Adrenal gland (tissue), 12 donors: ENCODE results near the gene ELF2. TPM values are rescaled to one million over a fixed set of nuclear protein-coding genes. Genes with fewer than 3 reads are reported as not detected.

Experiments
- DNase-seq, 7 donors: peaks; one replicate each; pipeline ENCODE4 v3.0.0-alpha.2; 2019 to 2020
- H3K27ac ChIP-seq, 5 donors: fragments of 200-600 bp; sonication (generic) in 4 of 5; 1 replicate in 3 of 5; 2 replicates in 2 of 5; pipeline versions ENCODE4 v1.5.1 to v1.8.0; 2016 to 2020; ENCODE audit warnings: mild to moderate bottlenecking in 1 of 5
- H3K27me3 ChIP-seq: fragments of 200-600 bp; 2 replicates; pipeline ENCODE4 v1.8.0; 2021
- H3K36me3 ChIP-seq, 2 donors: fragments of 200-600 bp; replicated peaks in 1 of 2; 1 replicate in 1 of 2; 2 replicates in 1 of 2; pipeline versions ENCODE4 v1.5.1 to v1.8.0; 2018 to 2022
- H3K4me1 ChIP-seq, 2 donors: fragments of 200-600 bp; replicated peaks in 1 of 2; 1 replicate in 1 of 2; 2 replicates in 1 of 2; pipeline versions ENCODE4 v1.5.1 to v1.8.0; 2018 to 2021
- H3K4me3 ChIP-seq, 4 donors: fragments of 200-600 bp; sonication (generic) in 3 of 4; one replicate each; pipeline ENCODE4 v1.5.1; 2016 to 2018
- H3K9me3 ChIP-seq, 3 donors: fragments of 200-600 bp; sonication (generic) in 1 of 3; replicated peaks in 1 of 3; 1 replicate in 2 of 3; 2 replicates in 1 of 3; pipeline versions ENCODE4 v1.5.1 to v1.8.0; 2016 to 2021
- POLR2A ChIP-seq, 2 donors: fragments of 450-650 bp; IDR thresholded peaks; one replicate each; pipeline ENCODE4 v1.6.1; 2017; ENCODE audit warnings: antibody characterized with exemption in 2 of 2, mild to moderate bottlenecking in 2 of 2, moderate library complexity in 1 of 2
- WGBS, 4 donors: extraction: QIAGEN DNeasy Blood & Tissue Kit in 2 of 4; methylation state at CpG; one replicate each; pipeline versions ENCODE4 v1.1.5 to v1.1.7; 2013 to 2017; 5-methylcytosine and 5-hydroxymethylcytosine counted together
- intact Hi-C, 2 donors: fragments of 100-400 bp; cut with DNase I; formaldehyde crosslinking; loops; one replicate each; pipeline versions ENCODE4 v1.14.1 to v1.15.0; 2022 to 2023
- polyA plus RNA-seq, 3 donors: library from polyadenylated mRNA; stranded (reverse); fragments of 200-250 nt in 2 of 3; fragments of 350-450 nt in 1 of 3; fragmentation: Illumina TruSeq in 1 of 3; extraction: RNeasy Lipid Tissue Mini Kit (QIAGEN cat#74804) in 1 of 3; gene quantifications; one replicate each; pipeline ENCODE4 v1.2.3, GENCODE V29; 2013 to 2014
- total RNA-seq, 9 donors: library from RNA; depleted of rRNA in 4 of 9; stranded (reverse); fragments of >200 nt in 4 of 9; fragments of 120-200 nt in 1 of 9; fragmentation: NEBNext Ultra II Directional in 1 of 9; extraction: Animal tissue kit (Norgen Biotek cat#: 25700) in 1 of 9; gene quantifications; one replicate each; pipeline versions ENCODE4 v1.1.0 to v1.2.4, GENCODE V29; 2013 to 2023
- TF ChIP-seq, protein P1 (sequence below), 6 experiments: fragments of 450-650 bp in 4 of 6; fragments of 200-600 bp in 2 of 6; sonication (generic) in 1 of 6; IDR thresholded peaks; 1 replicate in 5 of 6; 2 replicates in 1 of 6; pipeline versions ENCODE4 v1.5.1 to v1.8.0; 2016 to 2021; ENCODE audit warnings: antibody characterized with exemption in 6 of 6, mild to moderate bottlenecking in 2 of 6, moderate library complexity in 1 of 6
- donor health status: healthy with polysubstance abuse.
- donor health status: Bipolar disorder and iron deficiency.
- donor health status: DM: yes; HTN: yes; CAD: no.
- donor health status: DM: no; HTN: no; CAD: no.
- donor health status: DM: no; HTN: no; CAD: no.
- donor health status: DM: yes; HTN: yes; CAD: no.

ELF2 gene
- total and polyA plus RNA-seq, 12 donors = 14.0 to 54.4 (median 26.6) TPM

GRCh38 chr4:139196462-139196861 lies 19.4 kb upstream of the ELF2 start:
- Histone ChIP-seq H3K27ac (no peak overlapping the region), H3K4me1 (no peaks in the 10 kb centered on the region), H3K27me3 (no peaks in the 10 kb centered on the region), H3K36me3 (no peaks in the 10 kb centered on the region), H3K9me3 (no peaks in the 10 kb centered on the region), H3K4me3 (no peak overlapping the region)
- 58 to 98% (median 81%) methylated on average over 2 to 3 of the region's 3 CpGs for WGBS, 4 donors
- DNase-seq = no peak
- intact Hi-C loops = no loop called here
- no peak for TF ChIP-seq POLR2A (IDR thresholded peaks at IDR 0.05)
- TF ChIP-seq, protein P1, sequence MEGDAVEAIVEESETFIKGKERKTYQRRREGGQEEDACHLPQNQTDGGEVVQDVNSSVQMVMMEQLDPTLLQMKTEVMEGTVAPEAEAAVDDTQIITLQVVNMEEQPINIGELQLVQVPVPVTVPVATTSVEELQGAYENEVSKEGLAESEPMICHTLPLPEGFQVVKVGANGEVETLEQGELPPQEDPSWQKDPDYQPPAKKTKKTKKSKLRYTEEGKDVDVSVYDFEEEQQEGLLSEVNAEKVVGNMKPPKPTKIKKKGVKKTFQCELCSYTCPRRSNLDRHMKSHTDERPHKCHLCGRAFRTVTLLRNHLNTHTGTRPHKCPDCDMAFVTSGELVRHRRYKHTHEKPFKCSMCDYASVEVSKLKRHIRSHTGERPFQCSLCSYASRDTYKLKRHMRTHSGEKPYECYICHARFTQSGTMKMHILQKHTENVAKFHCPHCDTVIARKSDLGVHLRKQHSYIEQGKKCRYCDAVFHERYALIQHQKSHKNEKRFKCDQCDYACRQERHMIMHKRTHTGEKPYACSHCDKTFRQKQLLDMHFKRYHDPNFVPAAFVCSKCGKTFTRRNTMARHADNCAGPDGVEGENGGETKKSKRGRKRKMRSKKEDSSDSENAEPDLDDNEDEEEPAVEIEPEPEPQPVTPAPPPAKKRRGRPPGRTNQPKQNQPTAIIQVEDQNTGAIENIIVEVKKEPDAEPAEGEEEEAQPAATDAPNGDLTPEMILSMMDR (IDR thresholded peaks at IDR 0.05) = no peak

DNA sequence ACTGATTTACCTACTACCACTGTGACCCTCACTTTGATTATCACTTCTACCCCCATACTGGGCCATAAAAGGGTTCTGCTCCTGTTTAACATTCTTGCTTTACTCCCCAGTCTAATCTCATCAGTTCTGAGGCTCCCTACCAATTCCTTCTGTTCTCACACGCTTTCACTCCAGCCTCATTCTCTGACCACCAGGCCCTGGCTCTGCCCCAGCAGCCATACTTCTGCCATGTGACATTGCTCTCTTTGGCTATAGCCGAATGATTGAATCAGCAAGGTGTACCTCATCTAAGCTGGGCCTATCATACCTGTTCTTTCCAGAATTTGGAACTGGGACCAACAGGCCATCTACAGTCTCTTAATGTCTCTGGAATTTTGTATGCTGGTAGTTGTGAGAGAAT lies 14.4 kb upstream of the ELF2 start:
- H3K36me3 ChIP-seq = no peaks in the 10 kb centered on the region
- intact Hi-C loops = no loop called here
- no peak for TF ChIP-seq POLR2A (IDR thresholded peaks at IDR 0.05)
- TF ChIP-seq, protein P1 (IDR thresholded peaks at IDR 0.05) = no peak
- no peaks in the 10 kb centered on the region for H3K27me3 ChIP-seq
- WGBS, 4 donors = 81 to 88% (median 82%) methylated on average over 2 of the region's 2 CpGs
- no peaks in the 10 kb centered on the region for H3K4me1 ChIP-seq
- no peak overlapping the region for H3K27ac ChIP-seq
- no peak overlapping the region for H3K4me3 ChIP-seq
- no peaks in the 10 kb centered on the region for H3K9me3 ChIP-seq
- no peak for DNase-seq

DNA sequence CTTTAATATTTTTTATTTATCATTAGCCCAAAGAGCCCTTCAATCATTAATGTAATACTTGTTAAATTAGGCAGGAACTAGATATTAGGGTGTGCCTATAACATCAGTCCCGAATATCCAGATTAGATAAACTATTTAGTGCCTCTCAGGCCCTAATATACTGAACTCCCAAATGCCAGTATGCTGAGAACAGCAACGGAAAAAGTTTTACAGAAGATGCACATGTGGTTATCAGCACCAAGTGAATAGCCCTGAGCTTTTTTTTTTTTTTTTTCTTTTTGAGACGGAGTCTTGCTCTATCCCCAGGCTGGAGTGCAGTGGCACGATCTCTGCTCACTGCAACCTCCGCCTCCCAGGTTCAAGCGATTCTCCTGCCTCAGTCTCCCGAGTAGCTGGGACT lies 13.0 kb upstream of the ELF2 start:
- intact Hi-C loops = loop anchor here in 1 of 2 donors (10.0 kb wide), 1 partner anchor 95 kb away; the partner anchor contains the start of gene MGARP
- no peaks in the 10 kb centered on the region for H3K9me3 ChIP-seq
- no peak for DNase-seq
- TF ChIP-seq, protein P1 (IDR thresholded peaks at IDR 0.05) = no peak
- TF ChIP-seq POLR2A (IDR thresholded peaks at IDR 0.05) = no peak
- no peak overlapping the region for H3K4me3 ChIP-seq
- WGBS, 4 donors = 89 to 93% (median 91%) methylated on average over 7 of the region's 7 CpGs
- no peaks in the 10 kb centered on the region for H3K27me3 ChIP-seq
- H3K27ac ChIP-seq = no peak overlapping the region
- no peaks in the 10 kb centered on the region for H3K4me1 ChIP-seq
- H3K36me3 ChIP-seq = no peaks in the 10 kb centered on the region

DNA sequence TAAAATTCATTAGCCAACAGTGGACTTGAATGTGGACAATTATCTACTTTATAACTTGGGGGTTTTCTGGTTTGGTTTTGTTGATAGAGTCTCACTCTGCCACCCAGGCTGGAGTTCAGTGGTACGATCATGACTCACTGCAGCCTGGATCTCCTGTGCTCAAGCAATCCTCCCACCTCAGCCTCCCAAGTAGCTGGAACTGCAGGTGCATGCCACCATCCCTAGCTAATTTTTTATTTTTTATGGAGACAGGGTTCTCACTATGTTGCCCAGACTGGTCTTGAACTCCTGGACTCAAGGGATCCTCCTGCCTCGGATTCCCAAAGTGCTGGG lies 12.4 kb upstream of the ELF2 start:
- Histone ChIP-seq H3K27ac (peak overlapping the region in 1 of 5 donors; percentile 63), H3K4me3 (no peak overlapping the region), H3K36me3 (no peaks in the 10 kb centered on the region), H3K4me1 (no peaks in the 10 kb centered on the region), H3K27me3 (no peaks in the 10 kb centered on the region), H3K9me3 (no peaks in the 10 kb centered on the region)
- 73 to 90% (median 79%) methylated on average over 2 of the region's 2 CpGs for WGBS, 4 donors
- DNase-seq = no peak
- TF ChIP-seq POLR2A (IDR thresholded peaks at IDR 0.05) = no peak
- TF ChIP-seq, protein P1 (IDR thresholded peaks at IDR 0.05) = no peak
- intact Hi-C loops = loop anchor here in 1 of 2 donors (10.0 kb wide), 1 partner anchor 95 kb away; the partner anchor contains the start of gene MGARP
